ENCODE measurements around the gene IL19.

DNA sequence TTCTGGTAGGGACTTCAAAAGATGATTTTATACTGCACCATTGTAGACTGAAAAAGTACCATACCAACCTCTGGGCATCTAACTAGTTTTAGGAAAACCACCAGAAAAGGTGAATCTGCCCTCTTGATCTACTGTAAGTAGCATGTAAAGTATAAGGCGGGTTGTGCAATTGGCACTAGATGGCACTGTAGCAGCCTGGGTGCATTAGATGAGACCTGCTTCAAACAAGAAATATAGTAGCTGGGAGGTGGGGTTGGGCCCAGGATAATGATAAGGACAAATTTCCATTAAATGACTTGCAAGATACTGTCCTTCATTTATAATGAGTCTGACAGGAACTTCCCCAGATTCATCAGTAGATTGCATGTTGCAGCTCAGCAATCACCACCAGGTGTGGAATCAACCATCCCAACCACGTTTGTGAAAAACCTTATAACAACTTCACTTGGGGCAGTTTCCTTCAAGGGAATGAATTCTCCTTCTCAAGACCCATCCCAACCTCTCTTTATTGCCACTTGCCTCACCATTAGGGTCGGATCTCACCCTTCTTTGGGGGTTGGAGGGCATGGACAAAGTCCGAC lies 39.0 kb downstream of the IL19 start:
- TF ChIP-seq, protein P1, sequence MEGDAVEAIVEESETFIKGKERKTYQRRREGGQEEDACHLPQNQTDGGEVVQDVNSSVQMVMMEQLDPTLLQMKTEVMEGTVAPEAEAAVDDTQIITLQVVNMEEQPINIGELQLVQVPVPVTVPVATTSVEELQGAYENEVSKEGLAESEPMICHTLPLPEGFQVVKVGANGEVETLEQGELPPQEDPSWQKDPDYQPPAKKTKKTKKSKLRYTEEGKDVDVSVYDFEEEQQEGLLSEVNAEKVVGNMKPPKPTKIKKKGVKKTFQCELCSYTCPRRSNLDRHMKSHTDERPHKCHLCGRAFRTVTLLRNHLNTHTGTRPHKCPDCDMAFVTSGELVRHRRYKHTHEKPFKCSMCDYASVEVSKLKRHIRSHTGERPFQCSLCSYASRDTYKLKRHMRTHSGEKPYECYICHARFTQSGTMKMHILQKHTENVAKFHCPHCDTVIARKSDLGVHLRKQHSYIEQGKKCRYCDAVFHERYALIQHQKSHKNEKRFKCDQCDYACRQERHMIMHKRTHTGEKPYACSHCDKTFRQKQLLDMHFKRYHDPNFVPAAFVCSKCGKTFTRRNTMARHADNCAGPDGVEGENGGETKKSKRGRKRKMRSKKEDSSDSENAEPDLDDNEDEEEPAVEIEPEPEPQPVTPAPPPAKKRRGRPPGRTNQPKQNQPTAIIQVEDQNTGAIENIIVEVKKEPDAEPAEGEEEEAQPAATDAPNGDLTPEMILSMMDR (IDR thresholded peaks at IDR 0.05): peak in 3 of 6 experiments; percentile 23 to 47 (median 44)
- no peak for TF ChIP-seq POLR2A (IDR thresholded peaks at IDR 0.05)

Measured in Peyer's patch (tissue), 4 donors.